IMR-90 (cell line): Measurements from ENCODE around the gene STX4. TPM values are rescaled to one million over a fixed set of nuclear protein-coding genes. Genes with fewer than 3 reads are reported as not detected.

Source experiments
- ATAC-seq: fragments of 200-7000 bp; cut with Tn5 transposase; 2 replicates; pipeline ENCODE4 v1.9.1; 2020; ENCODE audit warnings: low read depth, mild to moderate bottlenecking, moderate library complexity
- BruUV-seq: library from RNA; stranded (reverse); fragments of 400-500 nt; replicated peaks from 2 replicates; lab custom pipeline; 2021; lab: Mats Ljungman, UMichigan
- CTCF ChIA-PET: fragments of 300-600 bp; formaldehyde crosslinking; extraction: SDS; loops from one replicate; lab custom pipeline; 2021; ENCODE audit warnings: antibody characterized with exemption; lab: Yijun Ruan, JAX
- POLR2A ChIA-PET: fragments of 300-600 bp; sonication (Branson Sonifier 250); formaldehyde crosslinking; loops from one replicate; lab custom pipeline; 2022; ENCODE audit warnings: antibody characterized with exemption; ENCODE audit not compliant: unreplicated experiment; lab: Charles Lee
- DNase-seq: peaks from one replicate; pipeline ENCODE4 v3.0.0; 2013
- H2AFZ ChIP-seq: replicated peaks from 2 replicates; pipeline ENCODE3; 2013; ENCODE audit warnings: low read length, mild to moderate bottlenecking; ENCODE audit not compliant: poor library complexity
- H2AK5ac ChIP-seq: 2 replicates; pipeline ENCODE4 v1.6.1; 2013; ENCODE audit warnings: low read depth, low read length, inconsistent platforms
- H2AK9ac ChIP-seq: replicated peaks from 2 replicates; pipeline ENCODE3; 2013; ENCODE audit warnings: mild to moderate bottlenecking, low read depth, low read length, moderate library complexity; ENCODE audit not compliant: poor library complexity
- H2BK120ac ChIP-seq: 2 replicates; pipeline ENCODE4 v1.6.1; 2013; ENCODE audit warnings: low read depth, low read length, inconsistent platforms
- H2BK15ac ChIP-seq: 3 replicates; pipeline ENCODE4 v1.6.1; 2013; ENCODE audit warnings: low read depth, low read length, inconsistent platforms
- H2BK20ac ChIP-seq: 2 replicates; pipeline ENCODE4 v1.6.1; 2013; ENCODE audit warnings: low read depth, mild to moderate bottlenecking, inconsistent platforms, low read length, moderate library complexity
- H2BK5ac ChIP-seq: 2 replicates; pipeline ENCODE4 v1.6.1; 2013; ENCODE audit warnings: mild to moderate bottlenecking, low read depth, low read length, inconsistent platforms; ENCODE audit not compliant: poor library complexity, severe bottlenecking
- H3K14ac ChIP-seq: replicated peaks from 2 replicates; pipeline ENCODE4 v1.6.1; 2013; ENCODE audit warnings: low read depth, low read length, inconsistent platforms
- H3K18ac ChIP-seq: 2 replicates; pipeline ENCODE4 v1.6.1; 2013; ENCODE audit warnings: low read depth, low read length, control low read depth
- H3K23ac ChIP-seq: 2 replicates; pipeline ENCODE4 v1.6.1; 2013; ENCODE audit warnings: low read depth, low read length, inconsistent platforms
- H3K27ac ChIP-seq: 2 replicates; pipeline ENCODE4 v1.5.1; 2013; ENCODE audit warnings: mild to moderate bottlenecking, control low read depth, low read length; ENCODE audit not compliant: insufficient read depth
- H3K27me3 ChIP-seq: 2 replicates; pipeline ENCODE4 v1.6.1; 2013; ENCODE audit warnings: low read length; ENCODE audit not compliant: control insufficient read depth, insufficient read depth
- H3K36me3 ChIP-seq: 2 replicates; pipeline ENCODE4 v1.6.1; 2013; ENCODE audit warnings: low read length, mixed read lengths; ENCODE audit not compliant: control insufficient read depth, insufficient read depth
- H3K4ac ChIP-seq: 2 replicates; pipeline ENCODE4 v1.6.1; 2013; ENCODE audit warnings: low read depth, low read length, inconsistent platforms
- H3K4me1 ChIP-seq: 2 replicates; pipeline ENCODE4 v1.6.1; 2013; ENCODE audit warnings: low read length, mixed read lengths; ENCODE audit not compliant: control insufficient read depth, insufficient read depth
- H3K4me2 ChIP-seq: 2 replicates; pipeline ENCODE4 v1.6.1; 2013; ENCODE audit warnings: low read depth, mild to moderate bottlenecking, control low read depth, low read length, moderate library complexity
- H3K4me3 ChIP-seq: 2 replicates; pipeline ENCODE4 v1.5.1; 2013; ENCODE audit warnings: low read depth, mild to moderate bottlenecking, control low read depth, low read length, moderate library complexity; ENCODE audit not compliant: insufficient read depth
- H3K56ac ChIP-seq: 2 replicates; pipeline ENCODE4 v1.6.1; 2013; ENCODE audit warnings: low read length, inconsistent platforms; ENCODE audit not compliant: insufficient read depth; ENCODE audit errors: extremely low read depth
- H3K79me1 ChIP-seq, 2 experiments: 2 replicates each; pipeline ENCODE4 v1.6.1; 2013; ENCODE audit warnings: low read length in 2 of 2, inconsistent platforms in 1 of 2, low read depth in 1 of 2
- H3K9ac ChIP-seq: 2 replicates; pipeline ENCODE4 v1.6.1; 2013; ENCODE audit warnings: low read depth, low read length, control low read depth
- H3K9me1 ChIP-seq: 2 replicates; pipeline ENCODE4 v1.6.1; 2013; ENCODE audit warnings: low read length, inconsistent platforms; ENCODE audit not compliant: insufficient read depth
- H3K9me3 ChIP-seq: 2 replicates; pipeline ENCODE4 v1.6.1; 2013; ENCODE audit warnings: low read length; ENCODE audit not compliant: control insufficient read depth, insufficient read depth
- H4K20me1 ChIP-seq: 2 replicates; pipeline ENCODE4 v1.6.1; 2013; ENCODE audit warnings: low read length, inconsistent platforms; ENCODE audit not compliant: insufficient read depth
- H4K5ac ChIP-seq: 2 replicates; pipeline ENCODE4 v1.6.1; 2013; ENCODE audit warnings: mild to moderate bottlenecking, low read depth, low read length, control low read depth
- H4K8ac ChIP-seq, 2 experiments: 2 replicates each; pipeline ENCODE4 v1.6.1; 2013; ENCODE audit warnings: low read depth in 2 of 2, low read length in 2 of 2, control low read depth in 1 of 2, inconsistent platforms in 1 of 2
- H4K91ac ChIP-seq: 2 replicates; pipeline ENCODE4 v1.6.1; 2013; ENCODE audit warnings: low read depth, low read length, inconsistent platforms; ENCODE audit not compliant: insufficient read depth
- MAFK ChIP-seq: IDR thresholded peaks from 2 replicates; pipeline ENCODE4 v1.6.1; 2012; ENCODE audit warnings: low read depth, low read length, improper control_type of control experiment
- WGBS, 2 experiments: methylation state at CpG; one replicate each; pipeline versions ENCODE4 v1.1.5 to v1.1.7; 2013; ENCODE audit warnings: missing lambda C conversion rate in 2 of 2; ENCODE audit not compliant: insufficient read length in 1 of 2; ENCODE audit errors: extremely low coverage in 2 of 2; 5-methylcytosine and 5-hydroxymethylcytosine counted together
- dilution Hi-C: fragments of 300-500 bp; cut with HindIII; formaldehyde crosslinking; loops from one replicate; pipeline ENCODE4 v1.14.3; 2018; ENCODE audit warnings: low sequenced_read_pairs; ENCODE audit not compliant: unreplicated experiment
- in situ Hi-C: fragments of 300-500 bp; cut with MboI; formaldehyde crosslinking; loops from 3 replicates; pipeline ENCODE4 v1.14.3; 2019; ENCODE audit warnings: low sequenced_read_pairs, inconsistent platforms, mixed read lengths
- intact Hi-C: fragments of 100-400 bp; cut with micrococcal nuclease; formaldehyde crosslinking; loops from 2 replicates; pipeline ENCODE4 v1.10.0; 2022
- polyA plus RNA-seq, 3 experiments: library from polyadenylated mRNA; depleted of rRNA; stranded (reverse); fragments of >200 nt; gene quantifications; 2 replicates each; pipeline ENCODE4 v1.2.3, GENCODE V29; 2012; ENCODE audit warnings: low replicate concordance in 1 of 3
- total RNA-seq: library from RNA; depleted of rRNA; stranded (reverse); fragments of >200 nt; gene quantifications from 2 replicates; pipeline ENCODE4 v1.2.3, GENCODE V29; 2012

Gene STX4
- total and polyA plus RNA-seq, 2 of the 4 experiments (the other 2 are of a cell fraction), result 23.5 to 67.9 TPM

GRCh38 chr16:31009120-31009519 is 24.2 kb upstream of the STX4 start:
- BruUV-seq, result no TSS peak
- ChIA-PET CTCF (no interaction called here), POLR2A (interaction anchor here (0.6 kb wide), 1 partner anchor 86 kb away, joined by 3 read pairs; the partner anchor contains the start of gene FBXL19)
- H2BK5ac ChIP-seq, result no peak overlapping the region
- peak overlapping the region; percentile 91 for H2AK9ac ChIP-seq
- no CpG with 5 or more reads among the region's 7 CpGs for WGBS, 2 experiments
- peaks cover 32% of the 10 kb centered on the region for H3K4me1 ChIP-seq
- H3K14ac ChIP-seq, result 0 out of 2 replicates have a peak overlapping the region, but pooled peaks have one; percentile 11
- H3K79me1 ChIP-seq, result peaks cover 4 to 43% of the 10 kb centered on the region in 2 experiments; a peak in 3 of 4 replicates
- intact Hi-C loops (no loop called here), dilution Hi-C loops (no loop called here), in situ Hi-C loops (no loop called here)
- no peak for TF ChIP-seq MAFK
- H3K4ac ChIP-seq, result peak overlapping the region; percentile 51; the same call in 1 of the 2 replicates
- H3K27ac ChIP-seq, result no peak overlapping the region
- no peak overlapping the region for H3K18ac ChIP-seq
- H2BK120ac ChIP-seq, result no peak overlapping the region
- no peak overlapping the region for H2BK20ac ChIP-seq
- H2BK15ac ChIP-seq, result no peak overlapping the region
- no peak for ATAC-seq
- H2AFZ ChIP-seq, result no peak overlapping the region
- no peak overlapping the region for H4K91ac ChIP-seq
- peak overlapping the region; percentile 96 for H3K4me2 ChIP-seq
- H4K5ac ChIP-seq, result no peak overlapping the region
- peaks cover 7% of the 10 kb centered on the region for H3K27me3 ChIP-seq
- H2AK5ac ChIP-seq, result peak overlapping the region; percentile 40; the same call in 1 of the 2 replicates
- H3K9me3 ChIP-seq, result no peaks in the 10 kb centered on the region
- DNase-seq, result no peak
- no peaks in the 10 kb centered on the region for H4K20me1 ChIP-seq
- H3K36me3 ChIP-seq, result no peaks in the 10 kb centered on the region
- no peak overlapping the region for H3K9ac ChIP-seq
- H3K4me3 ChIP-seq, result no peak overlapping the region
- H3K23ac ChIP-seq, result no peak overlapping the region
- peak overlapping the region in 1 of 2 experiments; percentile 76; a peak in 2 of 4 replicates for H4K8ac ChIP-seq
- H3K9me1 ChIP-seq, result 0 out of 2 replicates have a peak, but pooled peaks cover 5% of the 10 kb centered on the region
- H3K56ac ChIP-seq, result no peak overlapping the region
